A673 (cell line): ENCODE results near the gene STIL. TPM values are rescaled to one million over a fixed set of nuclear protein-coding genes. Genes with fewer than 3 reads are reported as not detected.

ENCODE experiments used
- BruUV-seq: library from RNA; stranded (reverse); fragments of 400-500 nt; replicated peaks from 2 replicates; lab custom pipeline; 2021; lab: Mats Ljungman, UMichigan
- CTCF ChIA-PET: fragments of 300-600 bp; sonication (Branson Sonifier 250); formaldehyde crosslinking; loops from one replicate; lab custom pipeline; 2022; ENCODE audit warnings: antibody characterized with exemption; lab: Charles Lee
- POLR2A ChIA-PET: fragments of 300-600 bp; sonication (Branson Sonifier 250); formaldehyde crosslinking; loops from one replicate; lab custom pipeline; 2022; ENCODE audit warnings: antibody characterized with exemption; ENCODE audit not compliant: low non-redundant PET; lab: Charles Lee
- DNase-seq: peaks from one replicate; pipeline ENCODE4 v3.0.0-alpha.2; 2015; ENCODE audit warnings: low spot score
- H3K27ac ChIP-seq: fragments of 200-600 bp; sonication (generic); 2 replicates; pipeline ENCODE4 v1.5.1; 2016; ENCODE audit warnings: mixed run types, low read depth, mild to moderate bottlenecking, mixed read lengths, antibody characterized with exemption, low read length; ENCODE audit not compliant: poor library complexity, severe bottlenecking
- H3K27me3 ChIP-seq: fragments of 200-600 bp; sonication (generic); replicated peaks from 2 replicates; pipeline ENCODE4 v1.6.1; 2017; ENCODE audit warnings: mixed run types, low read depth, mild to moderate bottlenecking, mixed read lengths, antibody characterized with exemption, low read length; ENCODE audit not compliant: insufficient read depth, poor library complexity
- H3K36me3 ChIP-seq: fragments of 200-600 bp; sonication (generic); 2 replicates; pipeline ENCODE4 v1.6.1; 2016; ENCODE audit warnings: mixed run types, mild to moderate bottlenecking, mixed read lengths, antibody characterized with exemption, low read length; ENCODE audit not compliant: insufficient read depth, poor library complexity, severe bottlenecking
- H3K4me1 ChIP-seq: fragments of 200-600 bp; sonication (generic); 2 replicates; pipeline ENCODE4 v1.6.1; 2017; ENCODE audit warnings: mixed run types, mild to moderate bottlenecking, mixed read lengths, antibody characterized with exemption, low read length; ENCODE audit not compliant: insufficient read depth, poor library complexity, severe bottlenecking
- H3K4me3 ChIP-seq: fragments of 200-600 bp; sonication (generic); 2 replicates; pipeline ENCODE4 v1.5.1; 2016; ENCODE audit warnings: low read depth, mixed run types, mild to moderate bottlenecking, mixed read lengths, low read length; ENCODE audit not compliant: poor library complexity, severe bottlenecking
- H3K9me3 ChIP-seq: fragments of 200-600 bp; sonication (generic); 2 replicates; pipeline ENCODE4 v1.6.1; 2016; ENCODE audit warnings: mixed run types, low read depth, mild to moderate bottlenecking, mixed read lengths, antibody characterized with exemption, low read length; ENCODE audit not compliant: poor library complexity, severe bottlenecking
- CTCF ChIP-seq: fragments of 300-800, 200-600 bp; sonication (generic); conservative IDR thresholded peaks from 2 replicates; pipeline ENCODE4 v1.5.1; 2017; ENCODE audit warnings: low read depth, mild to moderate bottlenecking, antibody characterized with exemption, low read length, moderate library complexity, mixed read lengths
- EZH2 ChIP-seq: fragments of 200-600 bp; sonication (generic); IDR thresholded peaks from 2 replicates; pipeline ENCODE4 v1.6.1; 2017; ENCODE audit warnings: borderline replicate concordance, low read depth, mild to moderate bottlenecking, mixed read lengths, antibody characterized with exemption, low read length; ENCODE audit not compliant: poor library complexity, severe bottlenecking
- intact Hi-C: fragments of 100-400 bp; cut with micrococcal nuclease; formaldehyde crosslinking; loops from one replicate; pipeline ENCODE4 v1.10.0; 2022; ENCODE audit not compliant: unreplicated experiment
- total RNA-seq: library from RNA; stranded (reverse); gene quantifications from 2 replicates; pipeline ENCODE4 v1.2.3, GENCODE V29; 2021

The STIL gene
- total RNA-seq, 1 experiment from 2014 or later, result 43.4 TPM

GRCh38 chr1:47228644-47229030 is 85.3 kb downstream of the STIL start:
- ChIA-PET CTCF (no interaction called here), POLR2A (no interaction called here)
- no peak for DNase-seq
- BruUV-seq, result no TSS peak
- no peak overlapping the region for H3K27ac ChIP-seq
- peaks cover 99% of the 10 kb centered on the region for H3K27me3 ChIP-seq
- intact Hi-C loops, result no loop called here
- TF ChIP-seq EZH2 (no peak), CTCF (no peak)
- H3K9me3 ChIP-seq, result no peaks in the 10 kb centered on the region
- no peaks in the 10 kb centered on the region for H3K36me3 ChIP-seq
- peaks cover 8% of the 10 kb centered on the region for H3K4me1 ChIP-seq
- H3K4me3 ChIP-seq, result no peak overlapping the region

DNA sequence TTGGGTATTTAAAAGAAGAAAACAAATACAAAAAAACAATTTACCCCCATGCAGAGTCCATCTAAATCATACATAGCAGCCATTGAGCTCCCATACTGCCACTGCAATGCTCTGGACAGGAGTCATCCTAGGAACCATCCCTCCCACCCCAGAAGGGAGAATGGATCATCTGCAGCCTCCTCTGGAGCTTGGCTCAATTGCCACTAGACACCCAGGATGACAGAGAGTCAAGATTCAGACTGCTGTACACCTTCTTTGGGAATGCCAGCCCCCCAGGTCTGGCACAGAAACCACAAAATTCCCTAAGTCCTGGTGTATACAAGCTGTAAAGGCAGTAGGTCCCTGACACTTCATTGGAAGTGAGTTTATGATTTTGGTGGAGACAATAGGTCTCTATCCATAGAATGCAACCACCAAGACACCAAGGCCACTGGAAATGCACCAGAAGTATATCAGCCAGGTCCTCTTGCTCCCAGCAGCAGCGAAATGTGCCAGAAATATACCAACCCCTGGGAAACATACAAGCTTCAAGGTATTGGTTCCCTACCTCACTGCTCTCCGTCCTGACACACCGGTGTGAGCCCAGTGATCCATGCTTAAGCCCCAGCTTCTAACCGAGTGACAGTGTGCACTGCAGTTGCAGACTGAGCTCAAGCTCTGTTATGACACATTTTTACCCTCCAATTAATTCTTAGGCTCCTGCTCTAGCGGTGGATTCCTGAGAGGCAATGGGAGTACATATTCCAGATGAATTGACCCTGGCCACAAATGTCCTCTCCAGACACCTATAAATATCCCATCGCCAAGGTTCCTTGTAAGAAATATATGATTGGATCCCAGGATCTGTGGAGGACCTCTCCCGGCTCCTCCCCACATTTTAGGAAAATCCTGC is 86.4 kb downstream of the STIL start:
- Histone ChIP-seq H3K9me3 (no peaks in the 10 kb centered on the region), H3K27ac (no peak overlapping the region), H3K36me3 (no peaks in the 10 kb centered on the region), H3K4me1 (peaks cover 8% of the 10 kb centered on the region), H3K4me3 (no peak overlapping the region), H3K27me3 (peaks cover 99% of the 10 kb centered on the region)
- intact Hi-C loops, result no loop called here
- no TSS peak for BruUV-seq
- POLR2A ChIA-PET, result no interaction called here
- CTCF ChIA-PET, result no interaction called here
- no peak for DNase-seq
- TF ChIP-seq EZH2 (no peak), CTCF (no peak)

DNA sequence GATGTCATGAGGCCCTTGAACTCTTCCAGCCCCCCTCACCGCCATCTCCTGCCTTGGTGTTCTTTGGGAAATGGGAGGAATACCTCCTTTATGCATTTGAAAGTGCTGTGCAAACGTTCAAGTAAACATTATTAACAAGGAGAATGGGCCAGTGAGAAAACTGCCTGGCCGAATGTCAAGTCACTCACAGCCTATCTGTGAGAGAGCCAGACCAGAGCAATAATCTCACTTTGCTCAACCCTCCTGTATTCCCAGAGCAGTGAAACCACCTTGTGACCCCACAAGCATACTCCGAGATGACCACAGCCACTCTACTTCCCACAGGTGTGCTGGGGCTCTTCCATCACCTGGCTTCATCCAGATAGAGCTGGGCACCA is 87.1 kb downstream of the STIL start:
- Histone ChIP-seq H3K36me3 (no peaks in the 10 kb centered on the region), H3K9me3 (no peaks in the 10 kb centered on the region), H3K27me3 (peaks cover 99% of the 10 kb centered on the region), H3K4me1 (peaks cover 8% of the 10 kb centered on the region), H3K4me3 (no peak overlapping the region), H3K27ac (no peak overlapping the region)
- CTCF ChIA-PET, result no interaction called here
- POLR2A ChIA-PET, result no interaction called here
- TF ChIP-seq EZH2 (no peak), CTCF (no peak)
- intact Hi-C loops, result no loop called here
- no TSS peak for BruUV-seq
- DNase-seq, result no peak
